ENCODE results near the gene TRABD2B.

Gene TRABD2B

DNA sequence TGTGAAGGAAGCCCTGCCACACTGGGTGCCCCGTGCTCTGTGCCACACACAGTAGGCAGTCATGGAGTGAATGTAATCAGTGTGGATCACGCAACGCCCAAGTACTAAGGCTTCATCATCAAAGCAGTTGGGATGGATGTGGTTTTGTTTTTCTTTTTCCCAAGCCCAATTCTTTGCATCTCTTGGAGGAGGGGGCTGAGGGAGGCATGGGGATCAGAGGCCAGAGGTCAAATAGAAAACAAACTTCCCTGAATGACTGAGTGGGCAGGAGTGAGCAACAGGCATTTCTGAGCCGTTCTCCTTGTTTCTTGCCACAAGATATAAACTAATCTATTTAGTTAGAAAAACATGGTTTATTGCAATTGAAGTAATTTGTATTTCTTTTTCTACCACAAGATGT, 85.3 kb downstream of the TRABD2B start:
- WGBS, 2 donors (ENCODE audit: extremely low coverage in 2 of 2, insufficient read length in 2 of 2, insufficient replicate concordance in 1 of 2), result no CpG with 5 or more reads among the region's 4 CpGs
- no peak overlapping the region for H2AK5ac ChIP-seq (ENCODE audit: low read depth, low read length)
- no peak overlapping the region for H3K18ac ChIP-seq (ENCODE audit: low read length)
- H4K91ac ChIP-seq (ENCODE audit: low read depth, low read length, poor library complexity), result no peak overlapping the region
- H4K8ac ChIP-seq (ENCODE audit: low read depth, low read length), result no peak overlapping the region
- DNase-seq (ENCODE audit: low spot score), result peak; percentile 35
- H2BK15ac ChIP-seq (ENCODE audit: low read length), result no peak overlapping the region
- peaks cover 0 to 14% (median 0%) of the 10 kb centered on the region in 3 experiments for H3K27me3 ChIP-seq (ENCODE audit: control insufficient read depth in 3 of 3, insufficient read depth in 3 of 3, low read depth in 1 of 3, low read length in 3 of 3)
- H2BK120ac ChIP-seq (ENCODE audit: low read depth, low read length), result no peak overlapping the region
- no peak overlapping the region for H3K23ac ChIP-seq (ENCODE audit: low read depth, low read length, poor library complexity)
- H3K4me2 ChIP-seq (ENCODE audit: insufficient read depth, low read length, poor library complexity, severe bottlenecking), result no peak overlapping the region
- no peak overlapping the region for H3K9ac ChIP-seq (ENCODE audit: low read depth, low read length, poor library complexity)
- H2BK5ac ChIP-seq (ENCODE audit: low read length), result no peak overlapping the region
- H3K4me3 ChIP-seq (ENCODE audit: low read length in 2 of 2), result no peak overlapping the region
- H3K4ac ChIP-seq (ENCODE audit: low read length), result no peak overlapping the region
- no peak overlapping the region for H2BK12ac ChIP-seq (ENCODE audit: low read length)
- no peak overlapping the region for H3K14ac ChIP-seq (ENCODE audit: low read length)
- H3K27ac ChIP-seq (replicated peaks; ENCODE audit: low read length), result no peak overlapping the region
- H3K9me3 ChIP-seq (replicated peaks in 1 of 2; ENCODE audit: control insufficient read depth in 2 of 2, insufficient read depth in 1 of 2, low read depth in 1 of 2, low read length in 2 of 2), result no peaks in the 10 kb centered on the region
- H2AFZ ChIP-seq (ENCODE audit: low read length), result no peak overlapping the region
- H3K36me3 ChIP-seq (replicated peaks in 1 of 2; ENCODE audit: control insufficient read depth in 2 of 2, insufficient read depth in 2 of 2, low read length in 2 of 2), result no peaks in the 10 kb centered on the region
- peaks cover 0 to 36% of the 10 kb centered on the region in 2 donors for H3K4me1 ChIP-seq (ENCODE audit: control insufficient read depth in 2 of 2, insufficient read depth in 1 of 2, low read depth in 1 of 2, low read length in 2 of 2)
- no peaks in the 10 kb centered on the region for H3K79me1 ChIP-seq (ENCODE audit: low read depth, low read length)

DNA sequence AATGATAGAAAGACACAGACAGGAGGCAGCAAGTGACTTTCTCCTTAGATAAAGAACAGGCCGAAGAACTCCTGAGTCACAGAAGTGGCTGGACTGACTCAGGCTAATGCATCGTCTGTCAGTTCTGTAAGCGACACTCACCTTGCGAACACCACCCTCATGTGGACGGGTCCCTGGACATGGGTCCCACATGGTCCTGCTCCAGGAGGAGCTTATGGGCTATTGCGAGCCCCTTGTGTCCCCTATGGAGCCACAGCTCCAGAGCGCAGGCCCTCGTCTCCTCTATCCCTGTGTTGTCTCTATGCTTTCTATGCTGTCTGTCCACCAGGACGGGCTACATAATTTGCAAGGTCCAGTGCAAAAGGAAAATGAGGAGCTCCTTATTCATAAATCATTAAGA, 85.8 kb downstream of the TRABD2B start:
- peaks cover 0 to 38% of the 10 kb centered on the region in 2 donors for H3K4me1 ChIP-seq (ENCODE audit: control insufficient read depth in 2 of 2, insufficient read depth in 1 of 2, low read depth in 1 of 2, low read length in 2 of 2)

DNA sequence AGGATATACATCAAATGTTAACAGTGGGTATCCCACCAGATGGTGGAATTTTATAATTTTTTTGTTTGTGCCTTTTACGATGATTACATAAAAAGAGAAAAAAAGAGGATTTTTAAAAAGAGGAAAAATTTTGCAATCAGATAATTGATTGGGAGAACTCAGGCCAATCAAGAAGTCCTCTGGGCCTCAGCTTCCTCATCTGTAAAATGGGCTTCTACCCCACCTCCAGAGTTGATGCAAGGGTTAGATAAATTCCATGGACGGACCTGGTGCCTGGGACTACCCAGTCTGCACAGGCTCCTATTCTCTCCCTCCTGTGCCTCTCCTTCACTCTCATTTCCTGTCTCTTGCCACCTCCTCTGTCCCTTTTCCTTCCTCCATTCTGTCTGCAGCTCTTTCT, 88.9 kb downstream of the TRABD2B start:
- no peak overlapping the region for H2AFZ ChIP-seq (ENCODE audit: low read length)
- no peaks in the 10 kb centered on the region for H3K79me1 ChIP-seq (ENCODE audit: low read depth, low read length)
- no peak overlapping the region for H3K4me2 ChIP-seq (ENCODE audit: insufficient read depth, low read length, poor library complexity, severe bottlenecking)
- H3K36me3 ChIP-seq (replicated peaks in 1 of 2; ENCODE audit: control insufficient read depth in 2 of 2, insufficient read depth in 2 of 2, low read length in 2 of 2), result no peaks in the 10 kb centered on the region
- no peak overlapping the region for H4K91ac ChIP-seq (ENCODE audit: low read depth, low read length, poor library complexity)
- H2AK5ac ChIP-seq (ENCODE audit: low read depth, low read length), result peak overlapping the region; percentile 0
- 100% methylated on average over 1 of the region's 2 CpGs; no CpG with 5 or more reads in 1 of the 2 donors for WGBS, 2 donors (ENCODE audit: extremely low coverage in 2 of 2, insufficient read length in 2 of 2, insufficient replicate concordance in 1 of 2)
- no peak overlapping the region for H3K4me3 ChIP-seq (ENCODE audit: low read length in 2 of 2)
- no peak overlapping the region for H3K18ac ChIP-seq (ENCODE audit: low read length)
- no peak for DNase-seq (ENCODE audit: low spot score)
- H3K14ac ChIP-seq (ENCODE audit: low read length), result no peak overlapping the region
- peaks cover 0 to 33% (median 0%) of the 10 kb centered on the region in 3 experiments for H3K27me3 ChIP-seq (ENCODE audit: control insufficient read depth in 3 of 3, insufficient read depth in 3 of 3, low read depth in 1 of 3, low read length in 3 of 3)
- no peak overlapping the region for H2BK12ac ChIP-seq (ENCODE audit: low read length)
- no peak overlapping the region for H3K27ac ChIP-seq (replicated peaks; ENCODE audit: low read length)
- no peaks in the 10 kb centered on the region for H3K9me3 ChIP-seq (replicated peaks in 1 of 2; ENCODE audit: control insufficient read depth in 2 of 2, insufficient read depth in 1 of 2, low read depth in 1 of 2, low read length in 2 of 2)
- no peak overlapping the region for H2BK120ac ChIP-seq (ENCODE audit: low read depth, low read length)
- H3K4me1 ChIP-seq (ENCODE audit: control insufficient read depth in 2 of 2, insufficient read depth in 1 of 2, low read depth in 1 of 2, low read length in 2 of 2), result peaks cover 0 to 20% of the 10 kb centered on the region in 2 donors
- H3K23ac ChIP-seq (ENCODE audit: low read depth, low read length, poor library complexity), result no peak overlapping the region
- H3K4ac ChIP-seq (ENCODE audit: low read length), result no peak overlapping the region
- no peak overlapping the region for H4K8ac ChIP-seq (ENCODE audit: low read depth, low read length)
- no peak overlapping the region for H2BK5ac ChIP-seq (ENCODE audit: low read length)
- H3K9ac ChIP-seq (ENCODE audit: low read depth, low read length, poor library complexity), result no peak overlapping the region
- no peak overlapping the region for H2BK15ac ChIP-seq (ENCODE audit: low read length)

More for the DNA sequence above, 85.8 kb downstream of the TRABD2B start:
- no peak overlapping the region for H3K14ac ChIP-seq (ENCODE audit: low read length)
- peaks cover 0 to 18% (median 0%) of the 10 kb centered on the region in 3 experiments for H3K27me3 ChIP-seq (ENCODE audit: control insufficient read depth in 3 of 3, insufficient read depth in 3 of 3, low read depth in 1 of 3, low read length in 3 of 3)
- no peak overlapping the region for H2AK5ac ChIP-seq (ENCODE audit: low read depth, low read length)
- H3K18ac ChIP-seq (ENCODE audit: low read length), result no peak overlapping the region
- no peak overlapping the region for H2BK15ac ChIP-seq (ENCODE audit: low read length)
- H3K36me3 ChIP-seq (replicated peaks in 1 of 2; ENCODE audit: control insufficient read depth in 2 of 2, insufficient read depth in 2 of 2, low read length in 2 of 2), result no peaks in the 10 kb centered on the region
- no peak overlapping the region for H3K4ac ChIP-seq (ENCODE audit: low read length)
- no peak overlapping the region for H3K4me2 ChIP-seq (ENCODE audit: insufficient read depth, low read length, poor library complexity, severe bottlenecking)
- no peak overlapping the region for H3K9ac ChIP-seq (ENCODE audit: low read depth, low read length, poor library complexity)
- WGBS, 2 donors (ENCODE audit: extremely low coverage in 2 of 2, insufficient read length in 2 of 2, insufficient replicate concordance in 1 of 2), result no CpG with 5 or more reads among the region's 9 CpGs
- no peaks in the 10 kb centered on the region for H3K9me3 ChIP-seq (replicated peaks in 1 of 2; ENCODE audit: control insufficient read depth in 2 of 2, insufficient read depth in 1 of 2, low read depth in 1 of 2, low read length in 2 of 2)
- DNase-seq (ENCODE audit: low spot score), result no peak
- no peak overlapping the region for H2BK12ac ChIP-seq (ENCODE audit: low read length)
- no peak overlapping the region for H4K8ac ChIP-seq (ENCODE audit: low read depth, low read length)
- H3K79me1 ChIP-seq (ENCODE audit: low read depth, low read length), result no peaks in the 10 kb centered on the region
- no peak overlapping the region for H3K23ac ChIP-seq (ENCODE audit: low read depth, low read length, poor library complexity)
- no peak overlapping the region for H3K27ac ChIP-seq (replicated peaks; ENCODE audit: low read length)
- H2BK120ac ChIP-seq (ENCODE audit: low read depth, low read length), result no peak overlapping the region
- H2AFZ ChIP-seq (ENCODE audit: low read length), result no peak overlapping the region
- H2BK5ac ChIP-seq (ENCODE audit: low read length), result no peak overlapping the region
- H4K91ac ChIP-seq (ENCODE audit: low read depth, low read length, poor library complexity), result no peak overlapping the region
- no peak overlapping the region for H3K4me3 ChIP-seq (ENCODE audit: low read length in 2 of 2)

DNA sequence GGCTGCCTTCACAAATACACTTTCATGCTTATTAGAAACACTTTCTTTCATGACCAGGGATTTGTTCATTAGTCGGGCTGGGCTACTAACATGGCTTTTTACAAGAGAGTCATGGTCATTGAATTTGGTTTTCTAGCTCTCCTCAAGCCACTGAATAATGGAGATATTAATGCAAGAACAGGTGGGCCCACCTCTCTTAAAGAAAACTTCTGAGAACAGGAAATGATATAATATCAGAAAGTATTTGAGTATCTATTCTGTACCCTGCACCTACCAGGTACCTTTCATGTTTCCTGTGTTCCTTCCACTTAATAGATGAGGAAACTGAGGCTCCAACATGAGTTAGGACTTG, 90.0 kb downstream of the TRABD2B start:
- H3K79me1 ChIP-seq (ENCODE audit: low read depth, low read length), result no peaks in the 10 kb centered on the region
- H2BK120ac ChIP-seq (ENCODE audit: low read depth, low read length), result no peak overlapping the region
- H3K23ac ChIP-seq (ENCODE audit: low read depth, low read length, poor library complexity), result no peak overlapping the region
- no peak overlapping the region for H2BK5ac ChIP-seq (ENCODE audit: low read length)
- DNase-seq (ENCODE audit: low spot score), result no peak
- peaks cover 0 to 10% of the 10 kb centered on the region in 2 donors for H3K4me1 ChIP-seq (ENCODE audit: control insufficient read depth in 2 of 2, insufficient read depth in 1 of 2, low read depth in 1 of 2, low read length in 2 of 2)
- no peak overlapping the region for H4K8ac ChIP-seq (ENCODE audit: low read depth, low read length)
- H3K18ac ChIP-seq (ENCODE audit: low read length), result no peak overlapping the region
- no peaks in the 10 kb centered on the region for H3K9me3 ChIP-seq (replicated peaks in 1 of 2; ENCODE audit: control insufficient read depth in 2 of 2, insufficient read depth in 1 of 2, low read depth in 1 of 2, low read length in 2 of 2)
- WGBS, 2 donors (ENCODE audit: extremely low coverage in 2 of 2, insufficient read length in 2 of 2, insufficient replicate concordance in 1 of 2), result no CpG with 5 or more reads among the region's 1 CpG
- no peak overlapping the region for H3K14ac ChIP-seq (ENCODE audit: low read length)
- no peak overlapping the region for H3K4me3 ChIP-seq (ENCODE audit: low read length in 2 of 2)
- H2AFZ ChIP-seq (ENCODE audit: low read length), result no peak overlapping the region
- H3K27me3 ChIP-seq (ENCODE audit: control insufficient read depth in 3 of 3, insufficient read depth in 3 of 3, low read depth in 1 of 3, low read length in 3 of 3), result peaks cover 0 to 33% (median 0%) of the 10 kb centered on the region in 3 experiments
- no peak overlapping the region for H3K4me2 ChIP-seq (ENCODE audit: insufficient read depth, low read length, poor library complexity, severe bottlenecking)
- no peak overlapping the region for H3K27ac ChIP-seq (replicated peaks; ENCODE audit: low read length)
- H3K9ac ChIP-seq (ENCODE audit: low read depth, low read length, poor library complexity), result no peak overlapping the region
- H3K4ac ChIP-seq (ENCODE audit: low read length), result no peak overlapping the region
- no peak overlapping the region for H4K91ac ChIP-seq (ENCODE audit: low read depth, low read length, poor library complexity)
- H2AK5ac ChIP-seq (ENCODE audit: low read depth, low read length), result no peak overlapping the region
- H2BK15ac ChIP-seq (ENCODE audit: low read length), result no peak overlapping the region
- H2BK12ac ChIP-seq (ENCODE audit: low read length), result no peak overlapping the region
- H3K36me3 ChIP-seq (replicated peaks in 1 of 2; ENCODE audit: control insufficient read depth in 2 of 2, insufficient read depth in 2 of 2, low read length in 2 of 2), result no peaks in the 10 kb centered on the region

Measured in neuronal stem cell (in vitro differentiated cells).